C4-2B (cell line): ENCODE data around the gene SPOCK3.

Experiments used
- CTCF ChIP-seq: fragments of 450-650 bp; conservative IDR thresholded peaks from 2 replicates; pipeline ENCODE4 v1.5.1; 2017; ENCODE audit warnings: mild to moderate bottlenecking
- ZFX ChIP-seq: fragments of 450-650 bp; IDR thresholded peaks from 2 replicates; pipeline ENCODE4 v1.6.1; 2017

DNA sequence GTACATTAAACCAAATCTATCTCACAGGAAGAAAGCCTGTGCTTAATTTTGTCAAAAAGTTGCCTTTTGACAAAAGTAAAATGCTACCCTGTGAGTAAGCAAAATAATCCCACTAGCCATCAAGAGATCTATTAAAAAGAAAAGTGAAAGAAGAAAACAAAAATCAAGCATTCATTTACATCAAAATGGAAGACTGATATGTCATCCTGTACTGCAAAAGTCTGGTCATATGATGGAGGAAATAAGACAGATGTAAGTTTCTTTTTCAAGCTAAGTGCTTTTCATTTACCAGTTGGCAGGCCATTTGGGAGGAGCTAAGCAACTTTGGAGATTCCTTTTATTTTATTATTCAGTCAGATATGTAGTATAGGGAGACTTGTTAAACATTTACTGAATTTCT lies 387.4 kb downstream of the SPOCK3 start:
- no peak for TF ChIP-seq CTCF
- no peak for TF ChIP-seq ZFX
